Measurements from ENCODE around the gene NOB1. TPM values are rescaled to one million over a fixed set of nuclear protein-coding genes. Genes with fewer than 3 reads are reported as not detected.

Gene NOB1
- polyA plus RNA-seq, 1 experiment: 73.1 TPM

DNA sequence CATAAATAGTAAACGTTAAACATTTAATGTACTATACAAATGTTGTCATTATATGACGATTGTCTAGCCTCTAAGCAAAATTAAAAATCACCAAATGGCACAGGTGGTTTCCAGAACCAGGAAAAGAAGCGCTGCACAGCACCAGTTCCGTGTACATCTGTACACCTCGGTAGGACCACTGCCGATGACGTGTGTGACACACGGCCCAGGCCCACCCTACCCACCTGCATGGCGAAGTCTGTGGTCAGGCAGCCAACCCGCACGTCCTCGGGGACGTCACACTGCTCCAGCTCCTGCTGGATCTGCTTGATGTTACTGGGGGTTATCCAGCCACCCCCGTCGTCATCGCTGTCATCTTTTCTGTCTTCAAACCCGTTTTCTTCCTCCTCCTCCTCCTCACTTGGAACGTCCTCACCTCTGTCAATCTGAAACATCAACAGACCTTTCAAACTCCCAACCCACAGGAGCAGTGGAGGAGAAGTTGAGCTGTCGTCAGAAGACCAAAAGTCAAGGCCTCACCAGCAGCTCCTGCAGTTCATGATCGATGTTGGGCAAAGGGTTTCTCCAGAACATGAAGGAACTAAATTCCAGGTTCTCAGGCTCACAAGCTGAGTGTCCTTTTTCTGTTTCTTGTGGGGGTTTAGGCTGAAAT, 5.9 kb downstream of the NOB1 start:
- TF ChIP-seq CTCF (IDR thresholded peaks at IDR 0.05; ENCODE audit: insufficient read depth, low read depth, low read length): no peak
- Histone ChIP-seq H3K36me3 (ENCODE audit: control insufficient read depth, insufficient read depth, low read length) (peaks cover 33% of the 10 kb centered on the region), H3K27me3 (ENCODE audit: control insufficient read depth, insufficient read depth, low read length) (no peaks in the 10 kb centered on the region), H3K4me3 (ENCODE audit: low read depth, low read length) (no peak overlapping the region)
- CTCF ChIA-PET: interaction anchor here (0.6 kb wide), 1 partner anchor 178 kb away, joined by 3 read pairs; no protein-coding TSS in a partner anchor
- no peak for DNase-seq (ENCODE audit: low read depth)
- POLR2A ChIA-PET: no interaction called here

- ChIA-PET CTCF (no interaction called here), POLR2A (no interaction called here)
- Histone ChIP-seq H3K27me3 (ENCODE audit: control insufficient read depth, insufficient read depth, low read length) (no peaks in the 10 kb centered on the region), H3K4me3 (ENCODE audit: low read depth, low read length) (no peak overlapping the region), H3K36me3 (ENCODE audit: control insufficient read depth, insufficient read depth, low read length) (peaks cover 42% of the 10 kb centered on the region)
- no peak for DNase-seq (ENCODE audit: low read depth)
- TF ChIP-seq CTCF (IDR thresholded peaks at IDR 0.05; ENCODE audit: insufficient read depth, low read depth, low read length): no peak
These were observed 7.6 kb downstream of the NOB1 start for GRCh38 chr16:69747115-69747514.

DNA sequence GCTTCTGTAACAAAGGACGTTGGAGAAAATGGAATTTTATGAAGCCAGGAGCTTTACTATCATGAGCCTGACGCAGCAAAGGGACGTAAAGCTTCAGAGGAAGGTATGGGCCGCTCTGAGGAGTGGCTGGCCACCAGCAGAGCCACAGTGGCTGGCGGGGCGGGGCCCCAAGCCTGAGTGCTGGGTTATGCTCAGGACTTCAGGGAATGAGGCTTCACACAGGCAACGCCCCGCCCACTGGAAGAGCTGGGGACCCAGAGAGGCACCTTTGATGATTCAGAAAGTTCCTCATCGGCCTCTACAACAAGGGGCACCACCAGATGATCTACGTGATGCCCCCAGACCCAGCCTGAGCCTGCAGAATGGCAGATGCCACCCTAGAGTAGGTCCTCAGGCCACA, 8.8 kb downstream of the NOB1 start:
- DNase-seq (ENCODE audit: low read depth): no peak
- Histone ChIP-seq H3K4me3 (ENCODE audit: low read depth, low read length) (no peak overlapping the region), H3K36me3 (ENCODE audit: control insufficient read depth, insufficient read depth, low read length) (peaks cover 40% of the 10 kb centered on the region), H3K27me3 (ENCODE audit: control insufficient read depth, insufficient read depth, low read length) (no peaks in the 10 kb centered on the region)
- CTCF ChIA-PET: interaction anchor here (1.0 to 1.8 kb wide), 2 partner anchors 9 to 185 kb away, joined by 3 to 11 read pairs; partner anchors contain the start of gene NOB1
- no peak for TF ChIP-seq CTCF (IDR thresholded peaks at IDR 0.05; ENCODE audit: insufficient read depth, low read depth, low read length)
- POLR2A ChIA-PET: no interaction called here

GRCh38 chr16:69745232-69745612, 9.5 kb downstream of the NOB1 start:
- no peak overlapping the region for H3K4me3 ChIP-seq (ENCODE audit: low read depth, low read length)
- no peak for TF ChIP-seq CTCF (IDR thresholded peaks at IDR 0.05; ENCODE audit: insufficient read depth, low read depth, low read length)
- peaks cover 42% of the 10 kb centered on the region for H3K36me3 ChIP-seq (ENCODE audit: control insufficient read depth, insufficient read depth, low read length)
- ChIA-PET POLR2A (no interaction called here), CTCF (interaction anchor here (1.0 to 1.8 kb wide), 2 partner anchors 10 to 185 kb away, joined by 3 to 11 read pairs; partner anchors contain the start of gene NOB1)
- H3K27me3 ChIP-seq (ENCODE audit: control insufficient read depth, insufficient read depth, low read length): no peaks in the 10 kb centered on the region
- no peak for DNase-seq (ENCODE audit: low read depth)

DNA sequence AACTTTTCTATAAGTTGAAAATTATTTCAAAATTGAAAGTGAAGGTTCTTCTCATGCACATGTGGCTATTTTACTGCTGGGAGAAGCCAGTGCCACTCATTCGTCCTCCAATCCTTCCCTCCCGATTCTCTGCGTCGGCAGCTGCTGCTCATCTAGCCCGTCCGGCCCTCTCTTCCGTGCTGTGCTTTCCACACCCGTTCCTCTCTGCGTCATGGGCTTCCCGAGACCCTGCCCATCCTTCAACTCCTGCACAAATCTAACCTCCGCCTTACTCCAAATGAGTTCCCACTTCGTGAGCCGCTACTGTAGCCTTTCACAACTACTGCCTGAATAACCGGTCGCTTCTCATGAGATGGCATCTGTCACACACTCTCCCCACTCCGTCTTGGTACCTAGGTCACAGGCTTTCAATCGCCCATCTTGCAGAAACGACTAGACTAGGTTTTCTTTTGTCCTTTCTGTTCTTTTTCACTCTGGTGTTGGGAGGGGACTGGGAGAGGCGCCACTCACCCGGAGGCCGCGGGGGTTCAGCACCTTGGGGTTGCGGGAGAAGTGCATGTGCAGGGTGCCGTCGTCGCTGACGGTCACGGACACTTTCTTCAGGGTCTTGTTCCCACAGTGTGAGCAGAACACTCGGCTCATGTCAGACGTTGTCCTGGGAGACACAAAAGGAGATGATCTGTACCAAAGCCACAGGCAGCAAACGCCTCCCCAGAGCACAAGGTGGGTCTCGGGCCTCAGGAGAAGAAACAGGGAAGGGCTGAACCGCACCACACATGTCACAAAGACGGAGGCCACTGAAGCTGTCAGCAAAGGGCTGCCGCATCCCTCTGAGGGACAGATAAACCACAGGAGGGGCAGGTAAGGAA, 10.1 kb downstream of the NOB1 start:
- no peak overlapping the region for H3K4me3 ChIP-seq (ENCODE audit: low read depth, low read length)
- peaks cover 43% of the 10 kb centered on the region for H3K36me3 ChIP-seq (ENCODE audit: control insufficient read depth, insufficient read depth, low read length)
- TF ChIP-seq CTCF (IDR thresholded peaks at IDR 0.05; ENCODE audit: insufficient read depth, low read depth, low read length): no peak
- CTCF ChIA-PET: interaction anchor here (1.8 kb wide), 1 partner anchor 10 kb away, joined by 11 read pairs; the partner anchor contains the start of gene NOB1
- no peaks in the 10 kb centered on the region for H3K27me3 ChIP-seq (ENCODE audit: control insufficient read depth, insufficient read depth, low read length)
- POLR2A ChIA-PET: no interaction called here
- DNase-seq (ENCODE audit: low read depth): no peak

Measured in BJ (cell line).